ENCODE measurements around the gene LLGL2.

- no peak for TF ChIP-seq POLR2A (IDR thresholded peaks at IDR 0.05)
- TF ChIP-seq CTCF (IDR thresholded peaks at IDR 0.05): no peak
Measured at GRCh38 chr17:75552425-75553294, 27.2 kb downstream of the LLGL2 start.
